ENCODE measurements around the gene PVALEF. TPM values are rescaled to one million over a fixed set of nuclear protein-coding genes. Genes with fewer than 3 reads are reported as not detected.

Gene PVALEF
- total RNA-seq, 4 donors from 2014 or later, result not detected

DNA sequence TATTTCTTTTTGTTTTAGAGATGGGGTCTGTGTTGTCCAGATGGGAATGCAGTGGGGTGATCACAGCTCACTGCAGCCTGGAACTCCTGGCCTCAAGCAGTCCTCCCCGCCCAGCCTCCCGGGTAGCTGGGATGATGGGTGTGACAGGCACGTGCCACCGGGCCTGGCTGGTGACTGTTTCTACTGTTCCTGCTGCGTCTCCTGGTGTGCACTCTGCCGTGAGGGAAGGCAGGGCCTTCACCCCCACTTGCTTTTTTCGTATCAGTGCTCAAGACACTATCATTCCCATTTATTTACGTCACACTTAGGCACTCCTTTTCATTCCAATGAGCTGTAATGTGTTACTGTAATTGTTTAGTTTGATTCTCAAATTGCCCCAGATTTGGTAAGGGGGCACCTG, 25.3 kb upstream of the PVALEF start:
- Histone ChIP-seq H3K36me3 (no peaks in the 10 kb centered on the region), H3K27me3 (no peaks in the 10 kb centered on the region), H3K4me3 (no peak overlapping the region), H3K4me1 (peaks cover 0 to 4% of the 10 kb centered on the region in 2 donors), H3K27ac (no peak overlapping the region), H3K9me3 (no peaks in the 10 kb centered on the region)
- TF ChIP-seq POLR2A (IDR thresholded peaks at IDR 0.05), result no peak
- TF ChIP-seq, protein P1, sequence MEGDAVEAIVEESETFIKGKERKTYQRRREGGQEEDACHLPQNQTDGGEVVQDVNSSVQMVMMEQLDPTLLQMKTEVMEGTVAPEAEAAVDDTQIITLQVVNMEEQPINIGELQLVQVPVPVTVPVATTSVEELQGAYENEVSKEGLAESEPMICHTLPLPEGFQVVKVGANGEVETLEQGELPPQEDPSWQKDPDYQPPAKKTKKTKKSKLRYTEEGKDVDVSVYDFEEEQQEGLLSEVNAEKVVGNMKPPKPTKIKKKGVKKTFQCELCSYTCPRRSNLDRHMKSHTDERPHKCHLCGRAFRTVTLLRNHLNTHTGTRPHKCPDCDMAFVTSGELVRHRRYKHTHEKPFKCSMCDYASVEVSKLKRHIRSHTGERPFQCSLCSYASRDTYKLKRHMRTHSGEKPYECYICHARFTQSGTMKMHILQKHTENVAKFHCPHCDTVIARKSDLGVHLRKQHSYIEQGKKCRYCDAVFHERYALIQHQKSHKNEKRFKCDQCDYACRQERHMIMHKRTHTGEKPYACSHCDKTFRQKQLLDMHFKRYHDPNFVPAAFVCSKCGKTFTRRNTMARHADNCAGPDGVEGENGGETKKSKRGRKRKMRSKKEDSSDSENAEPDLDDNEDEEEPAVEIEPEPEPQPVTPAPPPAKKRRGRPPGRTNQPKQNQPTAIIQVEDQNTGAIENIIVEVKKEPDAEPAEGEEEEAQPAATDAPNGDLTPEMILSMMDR (IDR thresholded peaks at IDR 0.05), result no peak
- DNase-seq, result no peak
- intact Hi-C loops (cut with DNase I; ENCODE audit: low total_unique reads), result no loop called here

DNA sequence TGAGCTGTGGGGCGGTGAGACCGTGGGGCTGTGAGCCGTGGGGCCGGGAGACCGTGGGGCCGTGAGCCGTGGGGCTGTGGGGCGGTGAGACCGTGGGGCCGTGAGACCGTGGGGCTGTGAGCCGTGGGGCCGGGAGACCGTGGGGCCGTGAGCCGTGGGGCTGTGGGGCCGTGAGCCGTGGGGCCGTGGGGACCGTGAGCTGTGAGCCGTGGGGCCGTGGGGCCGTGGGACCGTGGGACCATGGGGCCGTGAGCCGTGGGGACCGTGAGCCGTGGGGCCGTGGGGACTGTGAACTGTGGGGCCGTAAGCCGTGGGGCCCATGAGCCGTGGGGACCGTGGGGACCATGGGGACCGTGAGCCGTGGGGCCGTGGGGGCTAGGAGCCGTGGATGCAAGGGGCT, 24.6 kb upstream of the PVALEF start:
- H3K4me3 ChIP-seq, result no peak overlapping the region
- no peaks in the 10 kb centered on the region for H3K27me3 ChIP-seq
- no peak for TF ChIP-seq POLR2A (IDR thresholded peaks at IDR 0.05)
- TF ChIP-seq, protein P1 (IDR thresholded peaks at IDR 0.05), result no peak
- intact Hi-C loops (cut with DNase I; ENCODE audit: low total_unique reads), result no loop called here
- no peak overlapping the region for H3K27ac ChIP-seq
- no peak for DNase-seq
- H3K4me1 ChIP-seq, result peaks cover 0 to 4% of the 10 kb centered on the region in 2 donors
- H3K36me3 ChIP-seq, result no peaks in the 10 kb centered on the region
- H3K9me3 ChIP-seq, result no peaks in the 10 kb centered on the region

DNA sequence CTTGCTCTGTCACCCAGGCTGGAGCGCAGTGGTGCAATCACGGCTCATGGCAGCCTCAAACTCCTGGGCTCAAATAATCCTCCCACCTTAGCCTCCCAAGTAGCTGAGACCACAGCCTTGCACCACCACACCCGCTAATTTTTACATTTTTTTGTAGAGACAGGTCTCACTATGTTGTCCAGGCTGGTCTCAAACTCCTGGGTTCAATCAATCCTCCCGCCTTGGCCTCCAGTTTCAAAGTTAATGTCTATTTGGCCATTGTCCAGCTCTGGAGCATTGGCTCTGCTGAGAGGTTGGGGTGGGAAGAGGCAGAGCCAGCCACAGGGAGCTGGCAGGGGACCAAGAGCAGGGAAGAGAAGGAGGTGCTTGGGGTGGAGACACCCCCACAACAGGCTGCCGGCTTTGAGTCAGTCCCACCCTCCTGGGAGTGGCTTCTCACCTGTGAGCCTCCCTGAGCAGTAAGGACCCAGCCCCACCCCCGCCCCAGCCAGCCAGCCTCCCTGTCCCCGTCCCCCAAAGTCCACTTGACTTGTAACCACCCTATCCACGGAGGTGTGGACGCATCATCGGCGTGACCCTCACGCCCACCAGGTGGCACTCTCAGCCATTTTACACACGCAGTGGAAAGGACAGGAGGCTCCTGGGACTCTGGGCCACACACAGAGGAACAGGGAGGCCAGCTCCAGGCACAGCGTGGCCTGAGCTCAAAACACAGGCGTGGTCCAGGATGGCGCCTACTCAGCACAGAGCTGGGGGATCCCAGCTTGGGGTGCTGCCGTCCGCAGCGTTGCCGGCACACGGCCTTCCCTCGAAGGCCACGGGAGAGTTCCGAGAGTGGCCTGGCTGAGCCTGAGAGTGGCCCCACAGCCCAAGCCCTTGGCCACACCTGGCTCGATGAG, 22.8 kb upstream of the PVALEF start:
- DNase-seq, result peak; percentile 65 to 68
- Histone ChIP-seq H3K9me3 (no peaks in the 10 kb centered on the region), H3K27ac (no peak overlapping the region), H3K4me1 (peaks cover 0 to 4% of the 10 kb centered on the region in 2 donors), H3K4me3 (no peak overlapping the region), H3K36me3 (no peaks in the 10 kb centered on the region), H3K27me3 (no peaks in the 10 kb centered on the region)
- TF ChIP-seq POLR2A (IDR thresholded peaks at IDR 0.05), result no peak
- TF ChIP-seq, protein P1 (IDR thresholded peaks at IDR 0.05), result peak; percentile 52 to 73 (median 64)
- intact Hi-C loops (cut with DNase I; ENCODE audit: low total_unique reads), result no loop called here

DNA sequence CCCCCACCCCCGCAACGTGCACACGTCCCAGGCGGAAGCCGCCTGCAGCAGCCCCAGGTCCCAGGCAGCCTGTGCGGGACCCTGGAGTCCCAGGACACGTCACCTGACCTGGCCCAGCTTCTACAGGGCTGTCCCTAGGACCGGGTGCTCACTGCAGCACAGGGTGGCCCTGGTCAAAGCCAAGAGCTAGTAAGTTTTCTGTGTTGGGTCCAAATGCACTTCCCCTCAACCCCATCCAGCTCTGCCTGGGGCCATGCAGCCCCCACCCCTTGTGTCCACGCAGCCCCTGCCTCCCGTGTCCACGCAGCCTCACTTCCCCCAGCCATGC, 22.1 kb upstream of the PVALEF start:
- DNase-seq, result no peak
- no peak overlapping the region for H3K27ac ChIP-seq
- no peak overlapping the region for H3K4me3 ChIP-seq
- no peak for TF ChIP-seq POLR2A (IDR thresholded peaks at IDR 0.05)
- TF ChIP-seq, protein P1 (IDR thresholded peaks at IDR 0.05), result no peak
- no peaks in the 10 kb centered on the region for H3K9me3 ChIP-seq
- no peaks in the 10 kb centered on the region for H3K27me3 ChIP-seq
- intact Hi-C loops (cut with DNase I; ENCODE audit: low total_unique reads), result no loop called here
- peaks cover 0 to 4% of the 10 kb centered on the region in 2 donors for H3K4me1 ChIP-seq
- no peaks in the 10 kb centered on the region for H3K36me3 ChIP-seq

DNA sequence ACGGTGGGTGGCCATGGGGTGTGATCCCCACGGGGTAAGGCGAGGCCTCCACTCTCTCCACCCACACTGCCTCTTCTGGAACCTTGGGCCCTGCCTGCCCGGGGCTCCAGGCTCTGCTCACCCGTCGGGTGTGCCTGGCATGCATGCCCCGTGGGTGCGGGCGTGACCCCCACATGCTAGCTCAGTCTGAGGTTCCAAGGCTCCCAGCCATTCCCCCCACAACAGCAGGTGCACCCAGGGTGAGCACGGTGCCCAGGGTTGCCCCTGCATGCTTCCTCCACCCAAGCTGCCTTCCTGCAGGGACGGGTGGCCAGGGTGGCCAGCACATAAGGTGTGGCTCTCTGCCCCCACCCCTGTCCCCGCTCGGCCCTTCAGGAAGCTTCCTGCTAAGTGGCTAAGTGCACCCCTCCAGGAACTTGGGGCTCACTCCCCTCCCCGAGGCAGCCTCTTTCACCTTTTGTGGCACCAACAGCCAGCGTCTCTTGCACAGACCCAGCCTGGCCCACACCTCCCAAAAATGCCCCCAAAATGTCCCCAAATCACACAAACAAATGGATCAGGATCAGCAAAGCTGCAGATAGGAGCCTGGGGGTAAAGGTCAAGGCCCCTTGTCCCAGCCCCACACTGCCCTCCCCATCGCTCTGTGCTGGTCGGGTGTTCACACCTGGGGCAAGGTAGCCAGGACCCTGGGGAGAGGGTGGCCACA, 21.4 kb upstream of the PVALEF start:
- Histone ChIP-seq H3K27ac (no peak overlapping the region), H3K27me3 (no peaks in the 10 kb centered on the region), H3K9me3 (no peaks in the 10 kb centered on the region), H3K36me3 (no peaks in the 10 kb centered on the region), H3K4me1 (peaks cover 0 to 4% of the 10 kb centered on the region in 2 donors), H3K4me3 (no peak overlapping the region)
- TF ChIP-seq, protein P1 (IDR thresholded peaks at IDR 0.05), result no peak
- no peak for TF ChIP-seq POLR2A (IDR thresholded peaks at IDR 0.05)
- intact Hi-C loops (cut with DNase I; ENCODE audit: low total_unique reads), result no loop called here
- DNase-seq, result no peak

All from uterus (tissue), 4 donors.